ENCODE results near the gene CCNK. TPM values are rescaled to one million over a fixed set of nuclear protein-coding genes. Genes with fewer than 3 reads are reported as not detected.
A peak's percentile ranks its signal among the peaks of the same experiment; 100 is the strongest.

Gene CCNK
- total RNA-seq, 1 experiment from 2014 or later, result 104 TPM

DNA sequence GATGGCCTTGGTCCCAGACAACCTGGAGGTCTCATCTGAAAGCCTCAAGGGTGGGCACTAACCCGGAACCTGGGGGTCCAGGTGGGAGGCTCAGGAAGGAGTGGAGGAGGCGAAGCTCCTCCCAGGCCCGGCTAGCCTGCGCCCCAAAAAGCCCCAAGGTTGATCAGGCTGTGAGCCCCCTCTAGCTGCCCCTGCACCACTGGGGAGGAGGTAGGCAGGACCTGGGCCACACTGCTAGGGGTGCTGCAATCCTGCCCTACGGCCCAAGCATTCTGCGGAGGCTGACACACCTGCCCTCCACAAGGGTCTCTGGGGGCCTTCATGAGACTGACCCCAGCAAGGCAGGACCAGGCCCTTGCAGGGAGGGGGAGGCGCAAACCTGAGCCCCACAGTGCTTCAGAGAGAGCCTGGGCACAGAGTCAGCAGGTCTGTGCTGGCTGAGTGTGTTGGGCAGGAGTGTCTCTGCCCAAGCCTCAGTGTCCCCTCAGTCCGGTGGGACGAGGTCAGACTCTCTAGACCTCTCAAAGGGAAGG is 70.9 kb downstream of the CCNK start:
- DNase-seq, result no peak
- Histone ChIP-seq H3K9me3 (no peaks in the 10 kb centered on the region), H3K27me3 (replicated peaks; ENCODE audit: control insufficient read depth, insufficient read depth, low read length) (no peaks in the 10 kb centered on the region), H3K4me3 (ENCODE audit: low read depth, low read length) (no peak overlapping the region), H3K36me3 (ENCODE audit: control insufficient read depth, insufficient read depth, low read length) (no peaks in the 10 kb centered on the region; the same call in 1 of the 2 replicates), H3K4me1 (peaks cover 37% of the 10 kb centered on the region)
- H3K27ac Mint-ChIP-seq (ENCODE audit: unreplicated experiment), result peak overlapping the region; percentile 63
- H3K9me3 Mint-ChIP-seq (ENCODE audit: unreplicated experiment), result no peaks in the 10 kb centered on the region
- peaks cover 29% of the 10 kb centered on the region for H3K4me1 Mint-ChIP-seq (ENCODE audit: low read depth, unreplicated experiment)
- intact Hi-C loops (cut with micrococcal nuclease; ENCODE audit: unreplicated experiment), result no loop called here
- H3K4me3 Mint-ChIP-seq (ENCODE audit: unreplicated experiment), result no peak overlapping the region
- no peaks in the 10 kb centered on the region for H3K27me3 Mint-ChIP-seq (ENCODE audit: insufficient read depth, unreplicated experiment)
- ChIA-PET POLR2A (no interaction called here), CTCF (interaction anchor here (1.1 kb wide), 1 partner anchor 76 kb away, joined by 3 read pairs; no protein-coding TSS in a partner anchor)
- BruUV-seq (replicated peaks), result no TSS peak
- no peak for TF ChIP-seq CTCF (IDR thresholded peaks at IDR 0.05; ENCODE audit: insufficient read depth in 1 of 2, low read depth in 1 of 2, low read length in 1 of 2, severe bottlenecking in 1 of 2, unreplicated experiment in 1 of 2)
- H3K36me3 Mint-ChIP-seq (ENCODE audit: insufficient read depth, unreplicated experiment), result peaks cover 7% of the 10 kb centered on the region

DNA sequence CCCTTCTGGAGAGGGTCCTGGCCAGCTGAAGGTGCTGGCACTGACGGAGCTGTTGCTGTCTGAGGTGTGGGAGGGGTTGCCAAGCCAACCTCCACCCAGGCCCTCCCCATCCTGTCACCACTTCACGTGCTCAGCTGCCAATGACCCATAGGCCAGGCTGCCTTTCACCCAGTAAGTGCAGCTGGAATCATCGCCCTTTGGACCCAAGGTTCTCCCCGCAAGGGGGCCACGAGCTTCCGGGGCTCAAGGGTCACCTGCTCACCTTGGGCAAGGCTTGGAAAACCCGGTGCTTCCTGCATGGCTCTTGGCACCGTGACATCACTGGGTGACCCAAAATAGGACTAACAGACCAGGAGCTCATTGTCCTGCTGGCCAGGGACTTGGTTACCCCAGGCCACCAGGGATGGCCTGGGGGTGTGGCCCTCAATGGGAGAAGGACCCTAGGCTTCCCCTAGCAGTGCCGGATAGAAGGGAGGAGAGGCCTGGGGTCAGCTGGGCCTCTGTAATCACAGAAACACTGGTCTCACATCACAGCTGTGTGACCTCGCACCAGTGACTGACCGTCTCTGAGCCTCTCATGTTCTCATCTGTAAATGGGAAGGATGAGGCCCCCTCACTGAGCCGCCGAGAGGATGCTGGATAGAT is 71.5 kb downstream of the CCNK start:
- Mint-ChIP-seq H3K4me1 (ENCODE audit: low read depth, unreplicated experiment) (peaks cover 29% of the 10 kb centered on the region), H3K36me3 (ENCODE audit: insufficient read depth, unreplicated experiment) (peaks cover 8% of the 10 kb centered on the region), H3K27me3 (ENCODE audit: insufficient read depth, unreplicated experiment) (no peaks in the 10 kb centered on the region), H3K27ac (ENCODE audit: unreplicated experiment) (peak overlapping the region; percentile 63), H3K4me3 (ENCODE audit: unreplicated experiment) (no peak overlapping the region), H3K9me3 (ENCODE audit: unreplicated experiment) (no peaks in the 10 kb centered on the region)
- TF ChIP-seq CTCF (IDR thresholded peaks at IDR 0.05; ENCODE audit: insufficient read depth in 1 of 2, low read depth in 1 of 2, low read length in 1 of 2, severe bottlenecking in 1 of 2, unreplicated experiment in 1 of 2), result no peak
- Histone ChIP-seq H3K27me3 (replicated peaks; ENCODE audit: control insufficient read depth, insufficient read depth, low read length) (no peaks in the 10 kb centered on the region), H3K9me3 (no peaks in the 10 kb centered on the region), H3K36me3 (ENCODE audit: control insufficient read depth, insufficient read depth, low read length) (no peaks in the 10 kb centered on the region; the same call in 1 of the 2 replicates), H3K4me1 (peaks cover 37% of the 10 kb centered on the region), H3K4me3 (ENCODE audit: low read depth, low read length) (no peak overlapping the region)
- ChIA-PET POLR2A (no interaction called here), CTCF (interaction anchor here (1.1 kb wide), 1 partner anchor 75 kb away, joined by 3 read pairs; no protein-coding TSS in a partner anchor)
- intact Hi-C loops (cut with micrococcal nuclease; ENCODE audit: unreplicated experiment), result no loop called here
- no TSS peak for BruUV-seq (replicated peaks)
- peak; percentile 53 to 72 for DNase-seq

GRCh38 chr14:99554184-99554583 is 73.0 kb downstream of the CCNK start:
- no peaks in the 10 kb centered on the region; the same call in 1 of the 2 replicates for H3K36me3 ChIP-seq (ENCODE audit: control insufficient read depth, insufficient read depth, low read length)

More at GRCh38 chr14:99554184-99554583, 73.0 kb downstream of the CCNK start:
- Mint-ChIP-seq H3K4me1 (ENCODE audit: low read depth, unreplicated experiment) (peaks cover 29% of the 10 kb centered on the region), H3K9me3 (ENCODE audit: unreplicated experiment) (no peaks in the 10 kb centered on the region), H3K4me3 (ENCODE audit: unreplicated experiment) (no peak overlapping the region), H3K27ac (ENCODE audit: unreplicated experiment) (peak overlapping the region; percentile 57), H3K36me3 (ENCODE audit: insufficient read depth, unreplicated experiment) (peaks cover 18% of the 10 kb centered on the region), H3K27me3 (ENCODE audit: insufficient read depth, unreplicated experiment) (no peaks in the 10 kb centered on the region)
- ChIA-PET POLR2A (interaction anchor here (0.5 kb wide), 2 partner anchors 20 to 50 kb away, joined by 3 to 4 read pairs; partner anchors contain the start of gene CCDC85C), CTCF (no interaction called here)
- no peaks in the 10 kb centered on the region for H3K27me3 ChIP-seq (replicated peaks; ENCODE audit: control insufficient read depth, insufficient read depth, low read length)
- intact Hi-C loops (cut with micrococcal nuclease; ENCODE audit: unreplicated experiment), result no loop called here
- H3K4me1 ChIP-seq, result peaks cover 37% of the 10 kb centered on the region
- DNase-seq, result no peak
- H3K9me3 ChIP-seq, result no peaks in the 10 kb centered on the region
- no peak overlapping the region for H3K4me3 ChIP-seq (ENCODE audit: low read depth, low read length)
- BruUV-seq (replicated peaks), result no TSS peak
- no peak for TF ChIP-seq CTCF (IDR thresholded peaks at IDR 0.05; ENCODE audit: insufficient read depth in 1 of 2, low read depth in 1 of 2, low read length in 1 of 2, severe bottlenecking in 1 of 2, unreplicated experiment in 1 of 2)

Measured in Caco-2 (cell line).